Measurements from ENCODE around the gene FAM90A26.
"Not testable (repeated sequence)": the region's sequence is repeated elsewhere in the genome, so short reads cannot be mapped to it uniquely, and the experiment has no call there.

DNA sequence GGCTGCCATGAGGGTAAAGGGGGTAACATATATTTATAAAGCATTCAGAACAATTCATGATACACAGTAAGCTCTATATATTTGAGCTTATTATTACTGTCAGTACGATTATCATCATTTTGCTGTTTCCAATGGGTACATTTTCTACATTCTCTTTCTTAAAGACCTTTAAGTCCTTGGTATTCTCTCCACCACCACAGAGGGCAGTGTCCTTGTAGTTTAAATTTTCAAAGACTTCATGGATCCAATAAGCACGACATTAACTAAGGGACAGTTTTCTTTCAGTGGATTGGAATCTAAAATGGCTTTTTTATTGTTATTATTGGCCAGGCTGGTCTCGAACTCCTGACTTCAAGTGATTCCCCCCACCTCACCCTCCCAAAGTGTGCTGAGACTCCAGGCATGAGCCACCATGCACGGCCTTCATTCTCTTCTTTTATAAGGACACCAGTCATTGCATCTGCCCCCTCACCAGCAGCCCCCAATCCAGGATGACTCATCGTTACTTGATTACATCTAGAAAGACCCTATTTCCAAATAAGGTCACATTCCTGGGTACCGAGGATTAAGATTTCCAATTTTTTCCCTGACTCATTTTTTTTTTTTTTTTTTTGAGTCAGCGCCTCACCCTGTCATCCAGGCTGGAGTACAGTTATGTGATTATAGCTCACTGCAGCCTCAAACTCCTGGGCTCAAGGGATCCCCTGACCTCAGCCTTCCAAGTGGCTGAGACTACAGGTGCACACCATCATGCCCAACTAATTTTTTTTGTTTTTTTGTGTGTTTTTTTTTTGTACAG is 21.4 kb upstream of the FAM90A26 start:
- TF ChIP-seq, protein P1, sequence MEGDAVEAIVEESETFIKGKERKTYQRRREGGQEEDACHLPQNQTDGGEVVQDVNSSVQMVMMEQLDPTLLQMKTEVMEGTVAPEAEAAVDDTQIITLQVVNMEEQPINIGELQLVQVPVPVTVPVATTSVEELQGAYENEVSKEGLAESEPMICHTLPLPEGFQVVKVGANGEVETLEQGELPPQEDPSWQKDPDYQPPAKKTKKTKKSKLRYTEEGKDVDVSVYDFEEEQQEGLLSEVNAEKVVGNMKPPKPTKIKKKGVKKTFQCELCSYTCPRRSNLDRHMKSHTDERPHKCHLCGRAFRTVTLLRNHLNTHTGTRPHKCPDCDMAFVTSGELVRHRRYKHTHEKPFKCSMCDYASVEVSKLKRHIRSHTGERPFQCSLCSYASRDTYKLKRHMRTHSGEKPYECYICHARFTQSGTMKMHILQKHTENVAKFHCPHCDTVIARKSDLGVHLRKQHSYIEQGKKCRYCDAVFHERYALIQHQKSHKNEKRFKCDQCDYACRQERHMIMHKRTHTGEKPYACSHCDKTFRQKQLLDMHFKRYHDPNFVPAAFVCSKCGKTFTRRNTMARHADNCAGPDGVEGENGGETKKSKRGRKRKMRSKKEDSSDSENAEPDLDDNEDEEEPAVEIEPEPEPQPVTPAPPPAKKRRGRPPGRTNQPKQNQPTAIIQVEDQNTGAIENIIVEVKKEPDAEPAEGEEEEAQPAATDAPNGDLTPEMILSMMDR (IDR thresholded peaks at IDR 0.05), result not testable (repeated sequence)
- TF ChIP-seq POLR2A (IDR thresholded peaks at IDR 0.05), result not testable (repeated sequence)
